Common myeloid progenitor, CD34-positive (primary cell): Measurements from ENCODE around the gene ZDHHC11.
"Not testable (repeated sequence)": the region's sequence is repeated elsewhere in the genome, so short reads cannot be mapped to it uniquely, and the experiment has no call there.

ENCODE experiments used
- CTCF ChIA-PET: fragments of 350-600 bp; sonication (Branson Sonifier 250); formaldehyde crosslinking; loops from one replicate; lab custom pipeline; 2021; ENCODE audit warnings: antibody characterized with exemption; lab: Charles Lee
- POLR2A ChIA-PET: fragments of 350-600 bp; sonication (Branson Sonifier 250); formaldehyde crosslinking; loops from one replicate; lab custom pipeline; 2021; ENCODE audit warnings: antibody characterized with exemption; lab: Charles Lee
- DNase-seq, 3 donors: peaks; one replicate each; pipeline versions ENCODE4 v3.0.0 to v3.0.0-alpha.2; 2013
- H3K27ac ChIP-seq, 2 experiments: 1 replicate in 1 of 2; 2 replicates in 1 of 2; pipeline ENCODE4 v1.7.0; 2013; ENCODE audit warnings: inconsistent platforms in 2 of 2, low read length in 2 of 2, mild to moderate bottlenecking in 2 of 2, low read depth in 1 of 2, moderate library complexity in 1 of 2; ENCODE audit not compliant: severe bottlenecking in 2 of 2, insufficient read depth in 1 of 2, poor library complexity in 1 of 2
- H3K27me3 ChIP-seq, 5 experiments: replicated peaks in 2 of 5; 1 replicate in 3 of 5; 2 replicates in 2 of 5; pipeline versions ENCODE4 v1.6.1 to v1.7.0; 2013; ENCODE audit warnings: low read length in 4 of 5, mild to moderate bottlenecking in 2 of 5, moderate library complexity in 2 of 5, inconsistent platforms in 1 of 5; ENCODE audit not compliant: insufficient read depth in 5 of 5, control insufficient read depth in 4 of 5
- H3K36me3 ChIP-seq, 4 experiments: 1 replicate in 2 of 4; 2 replicates in 2 of 4; pipeline versions ENCODE4 v1.6.1 to v1.7.0; 2013; ENCODE audit warnings: low read length in 3 of 4, control low read depth in 1 of 4, mild to moderate bottlenecking in 1 of 4; ENCODE audit not compliant: control insufficient read depth in 4 of 4, insufficient read depth in 4 of 4
- H3K4me1 ChIP-seq, 4 experiments: 1 replicate in 3 of 4; 2 replicates in 1 of 4; pipeline versions ENCODE4 v1.6.1 to v1.7.1; 2013; ENCODE audit warnings: low read length in 3 of 4, mild to moderate bottlenecking in 3 of 4, control low read depth in 1 of 4, inconsistent platforms in 1 of 4, moderate library complexity in 1 of 4; ENCODE audit not compliant: control insufficient read depth in 4 of 4, insufficient read depth in 4 of 4; ENCODE audit errors: control extremely low read depth in 1 of 4
- H3K4me3 ChIP-seq, 7 experiments: 1 replicate in 4 of 7; 2 replicates in 3 of 7; pipeline versions ENCODE4 v1.5.1 to v1.7.0; 2013; ENCODE audit warnings: mild to moderate bottlenecking in 7 of 7, low read length in 6 of 7, moderate library complexity in 6 of 7, inconsistent platforms in 2 of 7, low read depth in 2 of 7, control low read depth in 1 of 7; ENCODE audit not compliant: insufficient read depth in 4 of 7, control insufficient read depth in 1 of 7; ENCODE audit errors: extremely low read depth in 1 of 7
- H3K9me3 ChIP-seq, 5 experiments: 1 replicate in 4 of 5; 2 replicates in 1 of 5; pipeline versions ENCODE4 v1.6.1 to v1.7.1; 2013; ENCODE audit warnings: low read length in 4 of 5, mild to moderate bottlenecking in 2 of 5, inconsistent platforms in 1 of 5, low read depth in 1 of 5, moderate library complexity in 1 of 5; ENCODE audit not compliant: control insufficient read depth in 4 of 5, insufficient read depth in 2 of 5; ENCODE audit errors: control extremely low read depth in 1 of 5
- WGBS: methylation state at CpG from one replicate; pipeline ENCODE4 v1.1.5; 2013; ENCODE audit not compliant: insufficient coverage; 5-methylcytosine and 5-hydroxymethylcytosine counted together

ZDHHC11 gene

DNA sequence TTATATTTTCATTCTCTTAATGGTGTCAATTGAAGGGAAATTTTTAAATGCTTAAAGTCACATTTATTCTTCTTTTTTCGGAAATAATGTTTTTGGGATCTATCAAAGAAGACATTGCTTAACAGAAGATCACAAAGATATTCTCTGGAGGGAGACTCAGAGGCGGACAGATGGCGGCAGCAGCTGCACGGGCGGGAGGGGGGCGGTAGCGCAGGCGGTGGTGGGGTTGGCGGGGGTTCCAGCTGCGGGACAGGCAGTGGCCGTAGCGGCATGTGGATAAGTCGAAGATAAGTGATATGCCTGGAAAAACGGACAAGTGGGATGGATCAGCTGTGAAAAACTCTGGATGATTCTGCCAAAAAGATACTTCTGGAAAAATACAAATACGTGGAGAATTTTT lies 34.6 kb downstream of the ZDHHC11 start:
- Histone ChIP-seq H3K4me3 (no peak overlapping the region), H3K27ac (no peak overlapping the region), H3K27me3 (peaks cover 0 to 2% (median 0%) of the 10 kb centered on the region in 5 experiments), H3K9me3 (peaks cover 0 to 10% (median 0%) of the 10 kb centered on the region in 5 experiments), H3K4me1 (no peaks in the 10 kb centered on the region), H3K36me3 (no peaks in the 10 kb centered on the region)
- DNase-seq, result no peak
- 94% methylated on average over 11 of the region's 15 CpGs for WGBS
- ChIA-PET CTCF (no interaction called here), POLR2A (no interaction called here)

DNA sequence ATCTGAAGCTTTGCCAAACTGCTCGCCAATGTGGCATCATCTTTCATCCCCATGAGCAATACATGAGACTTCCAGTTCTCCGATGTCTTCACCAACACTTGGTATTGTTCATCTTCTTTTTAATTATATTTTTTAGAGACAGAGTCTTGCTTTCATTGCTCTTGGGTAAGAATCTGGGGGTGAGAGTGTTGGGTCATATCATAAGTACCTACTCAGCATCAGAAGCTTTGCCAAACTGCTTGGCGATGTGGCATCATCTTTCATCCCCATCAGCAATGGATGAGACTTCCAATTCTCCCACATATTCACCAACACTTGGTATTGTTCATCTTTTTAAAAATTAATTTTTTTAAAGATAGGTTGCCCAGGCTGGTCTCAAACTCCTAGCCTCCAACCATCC lies 35.3 kb downstream of the ZDHHC11 start:
- ChIA-PET POLR2A (no interaction called here), CTCF (no interaction called here)
- Histone ChIP-seq H3K4me1 (no peaks in the 10 kb centered on the region), H3K36me3 (no peaks in the 10 kb centered on the region), H3K4me3 (no peak overlapping the region), H3K9me3 (peaks cover 0 to 10% (median 0%) of the 10 kb centered on the region in 5 experiments), H3K27ac (no peak overlapping the region), H3K27me3 (peaks cover 0 to 2% (median 0%) of the 10 kb centered on the region in 5 experiments)
- DNase-seq, result no peak
- no CpG with 5 or more reads among the region's 3 CpGs for WGBS

DNA sequence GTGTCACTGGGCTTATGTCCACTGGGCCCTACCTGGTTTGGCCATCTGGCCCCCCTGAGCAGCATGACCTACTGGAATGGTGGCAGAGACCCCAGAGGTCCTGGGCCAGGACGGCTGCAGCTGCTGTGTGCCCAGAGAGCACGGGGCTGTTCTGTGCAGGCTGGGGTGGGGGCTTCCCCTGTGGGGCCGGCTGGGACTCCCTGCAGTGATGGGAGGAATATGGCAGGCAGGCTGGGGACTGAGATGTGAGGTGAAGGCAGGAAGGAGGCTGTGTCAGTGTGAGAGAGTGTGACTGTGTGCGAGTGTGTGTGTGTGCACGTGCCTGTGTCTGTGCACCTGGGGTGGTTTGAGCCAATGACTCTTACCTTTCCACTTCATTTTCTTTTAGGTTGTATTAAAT lies 37.2 kb downstream of the ZDHHC11 start:
- WGBS, result no CpG with 5 or more reads among the region's 5 CpGs

DNA sequence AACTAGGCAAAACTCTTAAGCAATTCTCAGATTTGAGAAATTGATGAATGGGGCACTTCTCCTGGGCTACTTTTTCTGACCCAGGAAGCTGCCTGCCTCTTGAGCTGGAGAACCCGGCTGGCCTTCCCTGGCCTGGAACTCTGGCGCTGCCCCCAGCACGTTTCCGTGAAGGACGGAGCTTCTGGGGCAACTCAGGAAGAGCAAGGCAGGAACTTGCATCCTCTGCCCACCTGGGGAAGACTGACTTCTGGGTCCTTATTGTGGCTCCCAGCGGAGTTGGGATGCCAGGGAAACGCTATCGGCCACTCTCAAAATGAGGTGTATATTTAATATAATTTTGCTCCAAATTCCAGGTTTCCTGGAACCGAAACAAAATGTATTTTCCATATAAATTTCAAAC lies 39.4 kb downstream of the ZDHHC11 start:
- POLR2A ChIA-PET, H3K9me3 ChIP-seq, H3K4me1 ChIP-seq, H3K27ac ChIP-seq, CTCF ChIA-PET, H3K27me3 ChIP-seq, H3K36me3 ChIP-seq, DNase-seq, H3K4me3 ChIP-seq: not testable (repeated sequence)
- 40% methylated on average over 2 of the region's 9 CpGs for WGBS

More for the DNA sequence above, 37.2 kb downstream of the ZDHHC11 start:
- H3K9me3 ChIP-seq, H3K27ac ChIP-seq, DNase-seq, POLR2A ChIA-PET, H3K36me3 ChIP-seq, H3K4me1 ChIP-seq, H3K4me3 ChIP-seq, CTCF ChIA-PET, H3K27me3 ChIP-seq: not testable (repeated sequence)

DNA sequence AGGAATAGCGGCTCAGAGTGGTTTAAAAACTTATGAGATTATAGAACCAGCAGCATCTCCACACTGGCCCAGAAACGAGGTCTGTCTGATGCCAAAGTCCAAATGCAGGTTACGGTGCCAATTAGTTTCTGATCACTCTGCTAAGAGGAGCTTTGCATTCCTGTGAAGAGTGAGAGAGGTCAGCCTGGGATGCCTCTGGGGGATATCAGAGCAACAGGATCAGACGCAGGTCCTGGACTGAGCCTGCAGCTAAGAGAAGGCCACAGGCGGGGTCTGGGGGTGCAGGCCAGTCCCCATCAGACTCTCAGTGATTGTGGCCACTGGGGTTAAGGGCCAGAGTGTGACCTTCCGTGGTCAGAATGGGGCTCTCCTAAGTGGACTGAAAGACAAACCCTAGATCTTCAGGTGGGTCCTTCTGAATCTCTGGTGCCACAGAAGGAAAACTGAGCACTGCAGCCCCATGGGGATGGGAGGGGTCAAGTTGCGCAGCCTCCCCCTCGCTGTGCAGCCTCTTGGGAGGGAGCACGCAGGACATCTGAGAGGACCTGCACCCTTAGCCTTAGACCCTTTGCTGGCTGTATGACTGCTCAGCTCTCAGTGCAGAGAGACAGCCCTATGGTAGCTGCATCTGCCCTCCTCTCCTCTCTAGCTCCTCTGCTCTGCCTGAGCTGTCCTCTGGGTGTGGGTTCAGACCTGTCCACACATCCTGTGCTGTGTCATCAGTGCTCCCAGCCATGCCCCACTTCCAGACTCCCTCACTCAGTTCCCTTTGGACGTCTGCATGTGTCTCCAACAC lies 42.9 kb downstream of the ZDHHC11 start:
- H3K4me1 ChIP-seq, POLR2A ChIA-PET, DNase-seq, H3K9me3 ChIP-seq, H3K4me3 ChIP-seq, H3K27me3 ChIP-seq, H3K27ac ChIP-seq, CTCF ChIA-PET, H3K36me3 ChIP-seq: not testable (repeated sequence)
- 100% methylated on average over 1 of the region's 10 CpGs for WGBS

DNA sequence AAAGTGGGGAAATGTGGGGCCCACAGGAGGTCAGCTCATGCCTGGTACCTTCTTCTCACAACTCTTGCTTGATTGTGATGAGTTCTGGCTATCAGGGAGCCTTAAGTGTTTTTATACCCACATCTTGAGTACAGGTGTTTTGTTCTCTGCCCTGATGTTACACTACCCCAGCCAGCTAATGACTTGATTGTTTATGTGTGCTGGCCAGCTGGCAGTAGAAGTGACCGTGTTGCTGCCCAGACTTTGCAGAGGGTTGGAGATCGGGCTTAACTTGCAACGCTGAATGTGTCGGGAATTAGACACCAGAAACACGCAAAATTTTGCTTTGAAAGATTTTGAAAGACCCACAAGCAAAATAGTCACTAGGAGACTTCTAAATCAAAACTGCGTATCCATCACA lies 49.3 kb downstream of the ZDHHC11 start:
- Histone ChIP-seq H3K27ac (no peak overlapping the region), H3K36me3 (no peaks in the 10 kb centered on the region), H3K4me3 (no peak overlapping the region), H3K4me1 (no peaks in the 10 kb centered on the region), H3K9me3 (peaks cover 0 to 8% (median 0%) of the 10 kb centered on the region in 5 experiments), H3K27me3 (peaks cover 0 to 4% (median 0%) of the 10 kb centered on the region in 5 experiments)
- ChIA-PET POLR2A (no interaction called here), CTCF (no interaction called here)
- 100% methylated on average over 2 of the region's 6 CpGs for WGBS
- DNase-seq, result no peak

DNA sequence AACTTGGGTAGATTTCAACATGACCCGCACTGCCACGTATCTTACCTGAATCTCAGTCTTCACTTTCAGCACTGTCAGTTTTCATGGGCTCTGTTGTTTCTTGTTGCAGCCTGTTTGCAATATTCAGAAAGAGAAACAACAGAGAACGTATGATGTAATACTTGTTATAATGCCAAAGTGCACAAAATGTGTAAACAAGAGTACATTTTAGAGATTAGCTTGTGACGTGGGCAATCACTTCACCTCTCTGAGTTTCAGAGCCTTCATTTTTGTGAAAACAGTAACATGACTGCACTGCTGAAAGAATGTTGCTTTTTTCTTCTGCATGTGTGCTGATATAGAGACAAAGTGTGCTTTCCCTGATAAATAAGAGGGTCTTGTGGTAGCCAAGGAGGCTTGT lies 49.7 kb downstream of the ZDHHC11 start:
- H3K9me3 ChIP-seq, H3K27ac ChIP-seq, H3K4me3 ChIP-seq, CTCF ChIA-PET, DNase-seq, H3K27me3 ChIP-seq, H3K36me3 ChIP-seq, POLR2A ChIA-PET, H3K4me1 ChIP-seq: not testable (repeated sequence)
- 100% methylated on average over 2 of the region's 4 CpGs for WGBS
